ENCODE results near the gene TKTL2. TPM values are rescaled to one million over a fixed set of nuclear protein-coding genes. Genes with fewer than 3 reads are reported as not detected.
"Not testable (repeated sequence)": the region's sequence is repeated elsewhere in the genome, so short reads cannot be mapped to it uniquely, and the experiment has no call there.

TKTL2 gene
- total RNA-seq, 1 donor from 2014 or later: not detected

GRCh38 chr4:163448540-163449203, 24.9 kb downstream of the TKTL2 start:
- DNase-seq (ENCODE audit: low spot score): no peak

DNA sequence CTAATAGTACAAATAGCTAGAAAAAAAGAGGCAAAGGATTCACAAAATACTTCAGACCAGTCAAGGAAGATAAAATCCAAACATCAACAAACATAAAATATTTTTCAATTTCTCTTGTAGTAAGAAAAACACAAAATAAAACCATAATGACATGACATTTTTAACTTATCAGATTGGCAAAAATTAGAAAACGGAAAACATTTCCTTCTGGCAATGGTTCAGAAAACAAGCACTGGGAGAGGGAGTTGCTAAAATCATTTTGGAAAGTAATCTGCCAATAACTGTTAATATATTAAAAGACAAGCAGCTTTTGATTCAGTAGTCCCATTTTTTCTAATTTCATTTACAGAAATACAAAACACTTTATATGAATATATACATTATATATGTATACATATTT, 26.1 kb downstream of the TKTL2 start:
- no peak for DNase-seq (ENCODE audit: low spot score)

- DNase-seq (ENCODE audit: low spot score): not testable (repeated sequence)
Measured at GRCh38 chr4:163447023-163447422, 26.5 kb downstream of the TKTL2 start.

GRCh38 chr4:163440040-163440439, 33.5 kb downstream of the TKTL2 start:
- DNase-seq (ENCODE audit: low spot score): no peak

Other genes starting within 250 kb of the TKTL2 start
- 17.2 TPM for gene NPY1R, start 141.2 kb downstream of the TKTL2 start, total RNA-seq
- 3.5 TPM for gene NPY5R, start 129.9 kb downstream of the TKTL2 start, total RNA-seq
- 18.3 TPM for gene TMA16, start 20.9 kb upstream of the TKTL2 start, total RNA-seq